ENCODE measurements around the gene NPAS2.

Gene NPAS2

DNA sequence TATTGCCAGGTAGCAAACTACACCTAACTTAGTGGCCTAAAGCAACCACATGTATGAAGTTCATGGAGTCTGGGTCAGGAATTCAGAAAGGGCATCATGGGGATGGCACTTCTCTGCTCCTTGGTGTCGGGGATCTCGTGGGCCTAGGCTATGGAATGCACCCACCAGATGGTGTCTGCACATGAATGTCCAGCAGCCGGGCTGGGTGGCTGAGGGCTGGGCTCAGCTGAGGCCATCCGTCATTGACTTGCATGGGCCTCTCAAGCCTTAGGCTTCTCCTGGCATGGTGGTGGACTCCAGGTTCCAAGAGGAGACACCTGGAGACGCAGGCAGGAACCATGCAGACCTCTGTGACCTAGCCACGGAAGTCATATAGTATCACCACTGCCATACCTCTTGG is 156.1 kb downstream of the NPAS2 start:
- no peak for DNase-seq

DNA sequence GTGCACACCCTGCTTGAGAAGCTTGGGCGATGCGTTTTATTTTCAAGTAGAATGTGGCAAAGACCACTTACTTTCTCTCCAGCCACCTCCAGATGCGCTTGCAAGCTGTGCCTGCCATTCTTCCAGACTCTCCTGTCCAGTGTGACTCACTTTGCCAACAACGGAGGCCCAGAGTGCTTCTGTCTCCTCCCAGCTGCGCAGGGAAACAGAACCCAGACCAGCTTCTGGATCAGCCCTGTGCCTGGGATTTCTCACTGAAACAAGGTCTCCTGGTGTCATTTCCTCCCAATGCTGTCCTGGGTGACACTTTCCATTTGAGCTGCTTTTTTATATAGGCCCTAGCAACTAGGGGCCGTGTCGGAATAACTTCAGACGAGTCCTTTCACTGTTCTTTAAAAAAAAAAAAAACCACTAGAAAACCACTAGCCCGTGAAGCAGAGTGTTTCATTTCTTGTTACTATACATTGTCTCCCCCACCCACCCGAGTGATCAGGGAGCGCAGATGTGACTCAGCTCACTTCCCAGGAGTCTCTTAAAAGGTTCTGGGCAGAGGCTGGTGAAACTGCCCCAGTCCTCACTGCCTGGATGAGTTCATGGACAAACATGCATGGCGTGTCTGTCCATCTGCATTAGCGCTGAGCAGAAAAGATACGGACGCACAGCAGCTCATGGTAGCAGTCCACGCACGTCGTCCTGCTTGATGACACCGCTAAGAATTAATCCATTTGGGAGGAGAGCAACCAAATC is 156.9 kb downstream of the NPAS2 start:
- DNase-seq = no peak

GRCh38 chr2:100977511-100977910 is 157.6 kb downstream of the NPAS2 start:
- no peak for DNase-seq

DNA sequence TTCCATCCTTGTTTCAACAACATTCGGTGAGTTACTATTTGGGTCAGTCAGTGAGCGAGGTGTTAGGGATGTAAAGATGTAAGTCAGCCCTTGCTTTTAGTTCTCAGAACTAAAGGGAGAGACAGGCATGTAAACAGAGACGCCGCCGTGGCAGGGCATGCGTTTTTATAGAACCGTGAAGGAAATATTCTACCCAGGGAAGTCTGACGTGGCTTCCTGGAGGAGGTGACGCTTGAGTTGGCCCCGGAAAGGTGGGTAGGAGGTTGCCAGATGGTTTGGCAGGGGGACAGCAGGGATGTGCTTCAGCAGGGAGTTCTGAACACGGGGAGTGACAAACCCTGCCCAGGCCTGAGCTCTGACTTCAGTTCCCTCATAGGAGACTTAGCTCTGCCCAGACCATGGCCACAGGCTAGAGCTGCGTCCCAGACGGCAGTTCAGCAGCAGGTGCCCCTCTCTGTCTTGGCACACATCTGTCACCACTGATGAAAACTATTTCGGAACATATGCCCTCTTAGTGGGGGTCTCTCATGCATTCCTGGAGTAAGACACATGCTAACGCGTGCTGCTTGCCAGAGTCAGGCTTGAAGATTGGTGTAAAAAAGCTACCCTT is 158.7 kb downstream of the NPAS2 start:
- DNase-seq = no peak

- DNase-seq = no peak
These were observed 160.1 kb downstream of the NPAS2 start for GRCh38 chr2:100980046-100980445.

GRCh38 chr2:100981011-100981410 is 161.1 kb downstream of the NPAS2 start:
- DNase-seq = no peak

GRCh38 chr2:100982431-100982861 is 162.5 kb downstream of the NPAS2 start:
- DNase-seq = no peak

DNA sequence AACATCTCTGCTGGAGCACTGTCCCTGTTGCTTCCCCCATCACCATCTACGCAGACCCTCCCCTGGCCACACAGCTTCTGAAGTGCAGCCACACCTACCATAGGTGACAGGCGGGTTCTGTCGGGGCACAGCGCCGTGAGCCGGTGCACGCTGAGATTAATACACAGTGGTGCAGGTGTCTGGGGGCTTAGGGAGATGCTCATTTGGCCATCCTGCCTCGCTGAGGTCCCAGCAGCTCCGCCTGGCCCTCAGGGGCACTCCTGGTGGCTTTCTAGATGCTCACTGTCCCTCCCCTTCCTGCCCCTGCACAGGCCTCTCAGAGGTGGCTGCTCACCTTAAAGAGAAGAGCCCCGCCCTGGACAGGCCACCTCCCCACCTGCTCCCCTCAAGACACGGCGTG is 163.3 kb downstream of the NPAS2 start:
- DNase-seq = no peak

DNA sequence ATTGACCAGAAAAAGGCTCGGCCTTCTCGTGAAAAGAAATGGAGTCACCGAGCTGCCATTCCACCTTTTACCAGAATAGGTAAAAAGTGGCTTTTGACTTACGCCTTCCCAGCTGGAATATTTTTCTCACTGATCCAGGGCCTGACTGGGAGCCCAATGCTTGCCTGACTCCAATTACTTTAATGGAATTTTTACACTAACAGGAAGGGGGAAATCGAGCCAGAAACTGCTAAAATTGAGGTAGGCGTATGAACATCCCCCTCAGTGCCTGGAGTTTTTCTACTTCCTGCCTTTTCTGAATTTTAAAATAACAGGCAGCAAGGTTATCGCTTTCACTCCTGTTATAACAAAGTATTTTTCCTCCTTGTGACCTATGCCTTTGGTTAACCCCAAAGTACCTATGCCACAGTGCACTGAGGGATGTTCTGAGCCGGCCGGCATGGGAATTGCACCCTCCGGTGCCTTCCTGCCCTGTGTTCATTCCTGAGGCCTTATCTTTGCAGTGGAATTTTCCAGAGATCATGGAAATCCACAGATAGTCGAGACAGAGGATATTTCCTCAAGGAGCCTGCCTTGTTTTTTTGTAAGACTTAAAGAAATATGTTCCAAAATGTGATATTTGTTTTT is 163.9 kb downstream of the NPAS2 start:
- DNase-seq = no peak

DNA sequence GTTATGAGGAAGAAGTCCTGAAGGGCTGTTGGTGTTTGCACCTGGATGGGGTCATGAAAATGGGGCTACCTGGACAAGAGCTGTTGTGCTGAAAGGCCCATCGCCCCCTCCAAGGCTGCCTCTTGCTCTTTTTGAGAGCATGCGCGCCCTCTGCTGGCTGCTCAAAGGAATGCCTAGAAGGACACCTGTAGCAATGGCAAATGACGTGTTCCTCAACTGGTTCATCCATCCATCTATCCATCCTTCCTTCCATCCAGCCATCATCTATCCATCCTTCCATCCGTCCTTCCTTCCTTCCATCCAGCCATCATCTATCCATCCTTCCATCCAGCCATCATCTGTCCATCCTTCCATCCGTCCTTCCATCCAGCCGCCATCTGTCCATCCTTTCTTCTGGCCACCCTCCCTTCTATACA is 165.0 kb downstream of the NPAS2 start:
- DNase-seq = peak; percentile 77 to 80

- DNase-seq = no peak
These were observed 166.2 kb downstream of the NPAS2 start for GRCh38 chr2:100986157-100986556.

DNA sequence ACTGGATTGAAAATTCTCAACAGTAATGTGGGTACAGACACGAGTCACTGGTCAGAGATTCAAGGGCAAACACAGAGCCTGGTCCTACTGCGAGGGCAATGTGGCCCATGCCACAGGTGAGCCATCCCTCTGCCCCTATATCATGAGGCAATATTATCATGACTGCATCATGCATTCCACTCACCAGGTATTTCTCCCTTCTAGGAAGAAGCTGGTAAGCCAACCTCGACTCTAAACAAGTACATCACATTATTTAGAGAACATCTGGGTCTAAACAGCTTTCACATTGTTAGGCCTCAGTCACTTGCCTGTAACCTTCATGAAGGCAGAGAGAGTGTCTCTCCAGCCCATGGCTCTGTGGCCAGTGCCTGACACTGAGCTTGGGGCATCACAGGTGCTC is 167.6 kb downstream of the NPAS2 start:
- no peak for DNase-seq

DNA sequence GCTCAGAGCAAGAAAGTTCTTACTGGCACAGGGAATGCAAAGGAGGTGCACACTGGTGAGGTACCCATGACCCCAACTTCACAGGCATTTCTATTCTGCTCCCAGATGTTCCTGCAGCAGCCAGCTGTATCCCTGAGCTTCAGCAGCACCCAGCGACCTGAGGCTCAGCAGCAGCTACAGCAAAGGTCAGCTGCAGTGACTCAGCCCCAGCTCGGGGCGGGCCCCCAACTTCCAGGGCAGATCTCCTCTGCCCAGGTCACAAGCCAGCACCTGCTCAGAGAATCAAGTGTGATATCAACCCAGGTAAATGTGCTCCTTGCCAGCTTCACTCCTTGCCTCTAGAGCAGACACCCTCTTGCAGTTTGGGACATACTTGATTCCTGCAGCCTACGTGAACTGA is 168.0 kb downstream of the NPAS2 start:
- DNase-seq = no peak

DNA sequence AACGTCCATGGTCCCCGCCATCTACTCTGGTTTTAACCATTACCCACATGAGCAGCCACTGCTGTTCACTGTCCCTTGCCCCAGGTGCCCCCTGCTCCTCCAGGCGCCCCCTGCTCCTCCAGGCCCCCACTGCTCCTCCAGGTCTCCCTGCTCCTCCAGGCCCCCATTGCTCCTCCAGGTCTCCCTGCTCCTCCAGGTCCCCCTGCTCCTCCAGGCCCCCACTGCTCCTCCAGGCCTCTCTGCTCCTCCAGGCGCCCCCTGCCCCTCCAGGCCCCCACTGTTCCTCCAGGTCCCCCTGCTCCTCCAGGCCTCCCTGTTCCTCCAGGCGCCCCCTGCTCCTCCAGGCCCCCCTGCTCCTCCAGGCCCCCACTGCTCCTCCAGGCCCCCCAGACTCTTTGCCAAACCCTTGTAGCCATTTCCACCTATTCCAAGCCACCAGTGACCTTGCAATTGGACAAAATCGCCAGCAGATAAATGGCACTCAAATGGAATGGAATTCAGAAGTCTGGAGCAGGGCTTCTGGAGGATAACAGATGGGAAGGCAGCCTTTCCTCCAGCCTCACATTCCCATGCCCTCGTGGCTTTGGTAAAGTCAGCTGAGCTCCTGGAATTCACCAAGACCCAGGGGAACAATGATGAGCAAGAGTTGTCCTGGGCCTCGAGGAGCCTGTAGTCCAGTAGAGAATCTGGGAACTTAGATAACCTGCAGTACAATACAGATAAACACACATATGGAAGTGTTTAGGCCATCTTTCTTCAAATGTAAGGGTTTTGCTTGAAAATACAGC is 168.9 kb downstream of the NPAS2 start:
- no peak for DNase-seq

DNA sequence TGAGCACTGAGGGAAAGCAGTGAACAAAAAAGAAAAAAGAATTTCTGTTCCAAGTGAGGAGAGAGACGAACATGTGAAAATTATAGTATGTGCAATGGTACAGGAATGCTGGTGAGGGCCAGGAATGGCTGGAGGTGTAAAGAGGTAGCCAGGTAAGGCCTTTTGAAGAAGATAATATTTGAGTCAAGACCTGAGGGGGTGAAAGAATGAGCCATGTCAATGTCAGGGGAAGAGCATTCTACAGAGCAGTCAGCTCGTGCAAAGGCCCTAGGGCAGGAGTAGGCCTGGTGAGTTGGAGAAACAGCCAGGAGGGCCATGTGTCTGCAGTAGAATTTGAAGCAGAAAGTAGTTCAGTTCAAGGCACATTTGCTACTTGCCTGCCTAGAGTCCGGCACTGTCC is 169.7 kb downstream of the NPAS2 start:
- DNase-seq = no peak

GRCh38 chr2:100990166-100990565 is 170.2 kb downstream of the NPAS2 start:
- DNase-seq = no peak

DNA sequence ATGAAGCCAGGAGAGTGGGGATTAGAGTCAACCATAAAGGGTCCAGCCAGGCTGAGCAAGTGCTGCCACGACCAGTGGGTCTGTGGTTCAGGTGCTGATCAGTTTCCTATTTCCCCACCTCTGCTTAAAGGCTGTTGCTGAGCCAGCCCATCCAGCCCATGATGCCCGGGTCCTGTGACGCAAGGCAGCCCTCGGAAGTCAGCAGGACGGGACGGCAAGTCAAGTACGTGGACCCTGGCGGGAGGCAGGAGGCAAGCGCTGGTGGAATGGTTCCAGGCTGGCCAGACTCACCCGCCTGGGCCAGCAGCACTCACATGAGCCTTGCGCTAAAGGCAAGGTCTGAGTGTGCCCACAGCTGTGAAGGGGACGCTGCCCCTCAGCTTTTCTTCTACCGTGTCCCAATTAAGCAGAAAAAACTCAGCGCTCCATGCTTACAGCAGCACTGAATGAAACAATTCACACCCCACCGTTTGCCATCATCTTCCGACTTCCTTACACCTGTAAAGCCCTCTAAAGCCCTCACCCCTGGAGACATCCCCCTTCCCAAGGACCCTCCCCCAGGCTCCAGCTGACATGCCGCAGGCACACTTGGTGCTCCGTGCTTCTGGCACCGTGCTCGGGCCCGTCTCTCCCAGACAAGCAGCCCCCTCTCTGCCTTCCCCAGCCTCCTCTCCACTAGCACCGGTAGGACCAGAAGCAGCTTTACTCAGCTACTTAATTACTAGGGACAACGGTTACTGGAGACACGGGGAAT is 170.9 kb downstream of the NPAS2 start:
- no peak for DNase-seq

DNA sequence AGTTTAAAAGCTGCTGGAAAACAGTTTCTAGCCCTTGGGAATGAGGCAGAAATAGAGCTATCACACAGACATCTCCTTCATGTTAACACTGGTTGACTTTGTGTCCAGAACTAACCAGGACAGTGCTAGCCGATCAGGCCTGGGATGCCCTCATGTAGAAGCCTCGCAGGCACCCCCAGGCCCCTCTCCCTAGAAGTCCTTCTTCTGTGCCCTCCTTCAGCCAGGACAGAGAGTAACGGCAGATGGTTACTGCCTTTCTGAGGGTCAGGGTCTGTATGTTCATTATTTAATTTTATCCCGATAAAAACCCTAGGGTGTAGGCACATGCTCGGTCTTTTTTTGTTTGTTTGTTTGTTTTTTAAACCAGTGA is 171.4 kb downstream of the NPAS2 start:
- no peak for DNase-seq

- no peak for DNase-seq
These were observed 172.3 kb downstream of the NPAS2 start for GRCh38 chr2:100992262-100992661.

DNA sequence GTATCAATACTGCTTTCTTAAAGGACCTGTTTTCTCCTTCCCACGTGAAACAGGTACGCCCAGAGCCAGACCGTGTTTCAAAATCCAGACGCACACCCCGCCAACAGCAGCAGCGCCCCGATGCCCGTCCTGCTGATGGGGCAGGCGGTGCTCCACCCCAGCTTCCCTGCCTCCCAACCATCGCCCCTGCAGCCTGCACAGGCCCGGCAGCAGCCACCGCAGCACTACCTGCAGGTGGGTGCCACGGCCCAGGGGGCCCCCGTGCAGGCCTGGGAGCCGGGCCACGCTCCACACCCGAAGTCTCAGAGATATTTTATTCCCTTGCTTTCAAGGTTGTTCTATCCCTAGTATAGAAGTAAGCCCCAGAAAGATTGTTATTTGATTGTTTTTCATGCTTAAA is 173.4 kb downstream of the NPAS2 start:
- DNase-seq = no peak

DNA sequence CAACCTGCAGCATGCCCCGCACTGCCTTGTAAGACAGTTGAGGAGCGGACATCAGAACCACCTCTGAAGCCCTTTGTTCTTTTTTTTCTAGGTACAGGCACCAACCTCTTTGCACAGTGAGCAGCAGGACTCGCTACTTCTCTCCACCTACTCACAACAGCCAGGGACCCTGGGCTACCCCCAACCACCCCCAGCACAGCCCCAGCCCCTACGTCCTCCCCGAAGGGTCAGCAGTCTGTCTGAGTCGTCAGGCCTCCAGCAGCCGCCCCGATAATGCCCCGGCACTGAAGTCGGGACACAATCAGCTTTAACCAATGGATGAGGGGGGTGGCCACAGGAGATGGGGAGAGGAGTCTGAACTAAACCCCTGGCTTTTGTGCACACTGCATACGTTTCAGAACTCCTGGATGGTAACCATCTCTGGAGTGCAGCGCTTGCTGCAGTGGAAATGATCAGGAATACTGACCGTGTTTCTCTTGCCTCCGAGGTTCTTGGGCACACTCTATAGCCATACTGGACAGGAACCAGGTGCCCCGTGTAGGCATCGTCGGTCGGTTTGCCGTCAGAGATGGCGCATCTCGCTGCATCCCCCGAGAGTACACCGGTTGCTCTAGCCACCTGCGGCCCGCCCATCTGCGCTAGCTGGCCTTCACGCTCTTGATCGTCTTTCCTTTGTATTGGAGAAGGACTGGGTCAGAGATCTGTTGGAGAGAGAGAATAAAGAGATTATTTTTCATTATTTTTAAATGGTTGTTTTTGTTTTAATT is 175.6 kb downstream of the NPAS2 start:
- no peak for DNase-seq
